HPDE6-E6E7 (cell line): ENCODE results near the gene ANGEL1.

Experiments used
- DNase-seq: peaks from one replicate; pipeline ENCODE4 v3.0.0; 2011; ENCODE audit warnings: missing footprints; ENCODE audit errors: extremely low spot score

Gene ANGEL1

DNA sequence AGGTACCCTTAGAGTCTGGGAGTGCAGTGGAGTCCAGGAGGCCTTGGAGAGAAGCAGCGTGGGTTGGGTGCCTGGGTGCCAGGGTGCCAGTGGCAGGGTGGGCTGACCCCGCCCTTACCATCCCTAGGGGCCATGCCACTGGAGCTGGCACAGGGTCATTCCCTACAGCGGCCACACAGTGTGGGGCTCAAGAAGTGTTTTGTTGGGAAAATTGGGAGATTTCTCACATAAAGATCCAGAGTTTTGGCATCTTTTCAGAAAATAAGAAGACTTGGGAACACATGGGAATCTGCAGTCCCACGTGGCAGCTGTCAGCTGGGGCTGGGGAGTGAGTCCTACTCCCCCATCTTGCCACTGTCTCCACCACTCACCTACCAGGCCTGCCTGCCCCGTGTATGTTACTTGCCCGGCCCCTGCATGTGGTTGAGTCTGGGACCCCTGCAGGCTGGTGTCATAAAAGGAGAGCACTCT, 47.2 kb downstream of the ANGEL1 start:
- DNase-seq = no peak

- DNase-seq = no peak
Measured at GRCh38 chr14:76763096-76764041, 49.3 kb downstream of the ANGEL1 start.

DNA sequence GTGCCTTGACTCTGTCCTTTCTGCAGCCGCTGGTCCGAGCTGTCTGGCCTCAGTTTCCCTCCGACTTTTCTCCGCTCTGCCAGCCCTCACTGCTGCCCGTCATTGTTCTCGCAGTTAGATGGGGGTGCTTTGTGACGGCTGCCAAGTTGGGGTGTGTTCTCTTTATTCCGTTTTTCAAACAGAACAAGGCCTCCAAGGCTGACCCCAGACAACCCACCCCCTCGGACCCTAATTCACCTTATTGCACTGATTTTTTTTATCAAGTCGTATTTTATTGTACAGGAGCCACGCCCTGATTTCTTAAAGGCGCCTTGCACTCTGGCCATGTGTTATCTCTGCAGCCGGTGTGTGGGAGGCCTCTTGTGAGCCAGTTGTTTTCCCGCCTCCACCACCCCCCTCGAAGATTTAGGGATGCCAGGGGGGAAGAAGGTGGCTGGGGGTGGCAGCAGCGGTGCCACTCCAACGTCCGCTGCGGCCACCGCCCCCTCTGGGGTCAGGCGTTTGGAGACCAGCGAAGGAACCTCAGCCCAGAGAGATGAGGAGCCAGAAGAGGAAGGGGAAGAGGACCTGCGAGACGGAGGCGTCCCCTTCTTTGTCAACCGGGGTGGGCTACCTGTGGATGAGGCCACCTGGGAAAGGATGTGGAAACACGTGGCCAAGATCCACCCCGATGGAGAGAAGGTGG, 50.1 kb downstream of the ANGEL1 start:
- no peak for DNase-seq

DNA sequence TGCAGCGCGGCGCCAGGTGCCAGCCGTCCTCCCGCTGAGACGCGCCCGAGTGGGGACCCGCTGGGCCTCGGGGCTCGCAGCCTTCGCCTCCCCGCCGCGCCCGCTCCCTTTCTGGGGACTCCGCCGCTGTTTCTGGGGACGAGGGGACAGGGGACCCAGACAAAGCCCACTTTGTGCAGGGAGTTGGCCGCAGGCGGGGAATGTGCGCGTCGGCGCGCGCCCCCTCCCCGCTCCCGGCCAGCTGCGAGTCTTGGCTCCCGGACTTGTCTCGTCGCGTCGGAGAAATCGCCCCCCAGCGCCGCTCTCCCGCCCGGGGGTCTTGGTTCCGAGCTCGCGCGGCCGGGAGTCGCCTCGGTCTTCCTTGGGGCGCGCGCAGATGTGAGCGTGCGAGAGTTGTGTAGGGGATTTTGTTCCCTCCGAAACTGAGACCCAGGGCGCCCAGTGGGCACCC, 50.7 kb downstream of the ANGEL1 start:
- DNase-seq = no peak

- peak; percentile 50 for DNase-seq
Measured at GRCh38 chr14:76761136-76761959, 51.3 kb downstream of the ANGEL1 start, which contains the start of gene VASH1. VASH1 (plus strand) TSS chr14:76761468; CDS start chr14:76762822, 1,354 bp downstream.

- no peak for DNase-seq
Measured at GRCh38 chr14:76760331-76761135, 52.1 kb downstream of the ANGEL1 start.

DNA sequence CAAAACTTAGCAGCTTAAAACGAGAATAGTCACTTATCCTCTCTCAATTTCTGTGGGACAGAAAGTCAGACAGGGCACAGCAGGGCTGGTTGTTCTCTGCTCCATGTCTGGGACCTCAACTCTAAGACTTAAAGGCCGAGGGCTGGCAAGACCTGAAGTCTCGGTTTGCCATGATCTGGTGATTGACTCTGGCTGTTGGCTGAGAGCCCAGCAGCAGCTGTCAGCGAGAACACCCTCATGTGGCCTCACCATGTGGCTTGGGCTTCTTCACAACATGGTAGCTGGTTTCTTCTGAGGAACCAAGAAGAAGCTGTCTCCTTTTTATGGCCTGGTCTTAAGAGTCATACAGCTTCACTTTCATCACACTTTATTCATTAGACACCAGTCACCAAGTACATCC, 53.1 kb downstream of the ANGEL1 start:
- no peak for DNase-seq

DNA sequence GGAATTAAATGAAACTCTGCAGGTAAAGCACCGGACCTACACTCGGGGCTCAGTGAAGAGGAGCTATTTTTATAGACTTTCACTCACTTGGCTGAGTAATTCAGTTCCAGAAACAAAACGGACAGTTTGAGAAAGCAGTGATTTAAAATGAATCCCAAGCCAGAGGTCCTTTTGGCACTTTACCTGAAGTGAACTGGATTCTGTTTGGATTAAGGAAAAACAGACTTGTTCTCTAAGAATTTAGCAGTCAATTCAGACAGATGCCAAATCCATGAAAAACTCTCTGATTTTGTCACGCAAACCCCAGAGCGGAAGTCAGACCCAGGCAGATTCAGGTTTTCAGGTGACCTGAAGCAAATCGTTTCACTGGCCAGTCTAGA, 56.3 kb downstream of the ANGEL1 start:
- no peak for DNase-seq

DNA sequence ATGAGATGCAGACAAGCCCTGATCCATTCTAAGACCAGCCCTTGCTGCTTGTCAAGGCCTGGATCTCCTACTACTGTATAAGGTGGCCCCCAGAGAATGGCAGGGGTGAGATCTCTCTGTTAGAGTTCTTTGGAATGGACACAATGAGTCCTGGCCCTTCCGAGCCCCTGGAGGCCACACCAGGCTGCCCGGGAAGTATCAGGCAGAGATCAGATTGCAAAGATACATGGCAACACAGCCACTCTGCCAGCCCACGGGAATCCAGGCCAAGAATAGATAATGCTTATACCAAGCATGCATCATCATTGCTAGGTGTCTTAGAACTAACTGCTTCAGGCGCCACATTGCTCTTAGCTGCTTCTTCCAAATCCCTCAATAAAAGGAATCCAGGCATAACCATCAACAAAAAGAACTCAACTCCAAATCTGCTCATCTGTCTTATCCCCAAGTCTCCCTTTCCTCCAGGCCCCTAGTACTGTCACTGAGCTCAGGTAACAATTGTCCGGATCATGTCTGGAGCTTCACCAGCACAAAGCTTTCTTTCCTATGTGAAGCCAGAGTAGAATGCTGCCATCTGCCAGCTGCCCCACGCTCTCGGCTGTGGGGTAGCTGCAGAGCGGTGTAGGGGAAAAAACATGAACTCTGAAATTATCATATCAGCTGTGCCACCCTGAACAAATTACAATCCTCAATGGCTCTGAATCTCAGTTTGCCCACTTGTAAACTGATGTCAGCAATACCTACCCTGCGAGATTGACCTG, 56.9 kb downstream of the ANGEL1 start:
- no peak for DNase-seq

GRCh38 chr14:76754586-76754985, 58.1 kb downstream of the ANGEL1 start:
- no peak for DNase-seq

DNA sequence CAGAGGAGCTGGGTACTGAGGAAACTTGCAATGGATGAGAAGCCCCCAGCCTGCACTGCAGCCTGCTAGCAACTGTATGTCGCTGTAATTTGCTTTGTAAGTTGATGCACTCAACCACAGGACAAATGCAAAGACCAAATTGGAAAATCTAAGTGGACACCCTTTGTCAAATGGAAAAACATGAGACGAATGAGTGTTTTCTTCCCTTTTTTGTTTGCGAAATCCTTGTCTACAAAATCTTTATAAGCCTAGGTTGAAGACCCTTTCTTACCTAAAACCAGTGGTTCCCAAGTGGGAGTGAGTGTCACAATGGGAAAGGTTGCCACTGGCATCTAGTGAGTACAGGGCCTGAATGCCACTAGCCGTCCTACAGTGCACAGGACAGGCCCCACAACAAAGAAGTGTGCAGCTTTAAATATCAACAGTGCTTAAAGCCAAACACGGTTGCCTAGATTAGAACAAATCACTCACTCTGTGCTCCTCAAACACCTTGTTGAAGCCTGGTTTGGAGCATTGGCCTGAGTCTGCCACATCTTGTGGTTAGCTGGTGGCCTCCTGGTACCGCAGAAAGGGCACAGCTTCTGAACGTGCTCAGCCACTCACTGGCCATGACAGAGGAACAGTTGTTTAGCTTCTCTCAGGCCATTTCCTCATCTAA, 59.0 kb downstream of the ANGEL1 start:
- DNase-seq = no peak

- DNase-seq = no peak
Measured at GRCh38 chr14:76752744-76753143, 59.9 kb downstream of the ANGEL1 start.

- DNase-seq = no peak
Measured at GRCh38 chr14:76742966-76743365, 69.7 kb downstream of the ANGEL1 start.

GRCh38 chr14:76742185-76742584, 70.5 kb downstream of the ANGEL1 start:
- DNase-seq = no peak

- no peak for DNase-seq
Measured at GRCh38 chr14:76741074-76741473, 71.6 kb downstream of the ANGEL1 start.
